Fibroblast of skin of right quadriceps (primary cell): ENCODE results near the gene PGAM2.

Source experiments
- DNase-seq: peaks from one replicate; pipeline ENCODE4 v3.0.0-alpha.2; 2013

PGAM2 gene

DNA sequence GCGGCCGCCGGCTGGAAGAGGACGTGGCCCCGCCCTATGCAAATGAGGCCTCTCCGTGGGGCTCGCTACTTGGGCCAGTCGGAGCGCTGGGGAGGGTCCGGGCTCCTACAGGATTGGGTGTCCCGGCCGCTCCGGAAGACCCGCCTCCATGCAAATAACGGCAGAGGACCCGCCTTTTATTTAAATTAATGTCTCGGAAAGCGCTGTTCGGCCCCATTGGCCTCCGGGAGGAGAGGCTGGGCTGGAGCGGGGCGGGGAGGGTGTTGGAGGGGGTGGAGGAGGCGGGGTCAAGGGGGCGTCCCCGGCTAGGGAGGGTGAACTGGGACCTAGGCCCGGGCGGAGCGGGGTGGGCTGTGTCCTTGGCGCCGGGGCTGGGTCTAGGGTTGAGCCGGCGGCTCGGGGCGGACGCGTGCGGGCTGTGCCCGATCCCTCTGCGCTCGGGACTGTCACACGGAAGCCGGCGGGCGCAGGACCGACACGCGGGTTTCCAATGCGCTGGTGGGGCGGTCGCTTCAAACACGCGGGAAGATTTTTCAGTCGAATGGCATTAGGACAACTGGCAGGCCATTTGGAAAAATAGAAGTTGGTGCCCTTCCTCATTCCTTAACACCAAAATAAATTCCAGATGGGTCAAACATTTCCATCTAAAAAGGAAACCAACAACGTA, 17.3 kb upstream of the PGAM2 start:
- DNase-seq: peak; percentile 99

DNA sequence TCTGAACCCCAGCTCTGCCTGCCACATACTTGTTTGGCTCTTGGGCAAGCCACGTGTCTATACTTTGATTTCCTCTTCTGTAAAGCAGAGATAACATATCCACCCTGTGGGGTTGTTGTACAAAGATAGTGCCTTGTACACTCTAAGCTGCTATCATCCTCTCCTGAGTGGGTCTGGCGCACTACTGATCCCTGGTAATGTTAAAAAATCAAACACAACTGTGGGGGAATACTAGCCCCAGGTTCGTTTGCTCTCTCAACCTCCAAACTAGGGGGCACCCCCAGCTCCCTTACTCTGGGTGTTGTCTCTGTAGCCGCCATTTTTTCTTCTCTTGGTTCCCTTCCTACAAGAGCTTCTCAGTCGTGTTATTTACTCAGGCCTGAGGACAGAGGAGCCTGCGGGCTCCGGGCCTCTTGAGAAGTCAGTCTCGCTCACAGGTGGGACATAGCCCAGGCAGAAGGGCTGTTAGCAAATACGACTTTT, 15.9 kb upstream of the PGAM2 start:
- DNase-seq: no peak

DNA sequence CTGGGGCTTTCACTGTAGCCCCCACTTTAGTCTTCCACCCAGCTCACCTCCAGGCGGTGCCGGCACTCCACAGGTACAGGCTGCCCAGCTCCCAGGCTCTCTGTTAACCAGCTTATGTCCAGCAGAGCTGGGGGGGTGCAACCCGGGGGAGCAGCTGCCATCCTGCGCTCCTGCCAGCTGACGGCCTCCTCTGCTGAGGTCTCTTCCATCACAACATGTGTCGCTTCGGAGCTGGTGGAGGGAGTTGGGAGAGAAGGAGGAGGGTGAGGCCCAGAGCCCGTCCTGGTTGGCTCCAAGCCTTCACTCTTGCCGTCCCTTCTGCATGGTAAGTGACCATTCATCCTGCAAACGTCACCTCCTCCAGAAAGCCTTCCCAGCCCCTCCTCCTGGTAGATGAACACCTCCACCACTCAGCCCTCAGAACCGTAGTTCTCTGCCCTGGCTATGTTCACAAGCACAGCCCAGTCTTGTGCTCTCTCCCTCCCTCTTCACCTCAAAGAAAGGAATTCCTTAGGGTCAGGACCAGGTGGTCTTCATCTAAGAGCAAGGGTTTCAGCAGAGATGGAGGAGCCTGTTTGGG, 15.4 kb upstream of the PGAM2 start:
- DNase-seq: no peak

DNA sequence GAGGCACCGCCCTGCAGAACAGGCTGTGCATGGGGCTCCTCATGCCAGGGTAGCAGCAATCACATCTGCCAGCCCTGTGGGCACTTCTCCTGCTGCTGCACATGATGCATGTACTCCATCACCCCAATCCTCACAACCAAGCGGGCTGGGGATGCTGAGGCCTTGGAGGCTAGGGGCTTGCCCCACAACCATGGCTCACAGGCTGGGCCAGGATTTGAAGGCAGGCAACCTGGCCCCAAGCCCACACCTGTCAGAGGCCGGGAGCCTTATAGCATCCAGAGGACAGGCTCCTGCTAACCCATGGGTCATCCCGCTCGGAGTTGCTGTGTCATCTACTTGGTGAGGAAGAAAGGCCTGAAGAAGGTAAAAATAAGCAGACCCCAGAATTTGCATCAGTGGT, 14.8 kb upstream of the PGAM2 start:
- no peak for DNase-seq

DNA sequence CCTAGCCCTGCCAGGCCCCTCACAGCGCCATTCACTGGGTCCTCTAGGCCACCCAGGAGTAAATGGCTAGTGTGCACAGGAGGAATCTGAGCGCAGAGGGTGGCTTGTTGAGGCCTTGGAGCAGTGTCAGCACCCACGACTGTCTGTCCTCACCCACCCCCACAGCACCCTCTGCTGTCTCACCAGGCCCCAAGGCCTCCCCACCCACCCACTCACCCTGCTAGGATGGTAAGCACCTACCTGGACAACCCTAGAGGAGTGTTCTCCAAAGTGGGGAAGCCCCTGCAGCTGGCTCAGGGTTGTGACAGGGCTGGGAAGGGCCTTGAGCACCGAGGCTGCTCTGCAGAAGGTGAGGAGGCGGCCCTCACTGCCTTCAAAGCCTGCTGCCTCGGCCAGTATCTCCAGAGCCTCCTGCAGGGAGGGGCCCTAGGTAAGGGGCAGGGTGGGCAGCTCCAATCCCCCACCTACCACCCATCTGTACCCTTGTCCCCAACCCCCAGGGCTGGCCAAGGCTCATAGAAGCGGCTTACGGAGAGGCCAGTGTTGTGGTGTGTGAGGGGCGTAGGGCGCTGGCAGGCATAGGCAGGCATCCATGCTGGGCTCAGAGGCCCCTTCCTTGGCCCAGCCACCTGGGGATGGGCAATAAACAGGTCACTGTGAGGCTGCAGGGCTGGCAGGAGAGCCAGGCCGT, 14.1 kb upstream of the PGAM2 start:
- no peak for DNase-seq

DNA sequence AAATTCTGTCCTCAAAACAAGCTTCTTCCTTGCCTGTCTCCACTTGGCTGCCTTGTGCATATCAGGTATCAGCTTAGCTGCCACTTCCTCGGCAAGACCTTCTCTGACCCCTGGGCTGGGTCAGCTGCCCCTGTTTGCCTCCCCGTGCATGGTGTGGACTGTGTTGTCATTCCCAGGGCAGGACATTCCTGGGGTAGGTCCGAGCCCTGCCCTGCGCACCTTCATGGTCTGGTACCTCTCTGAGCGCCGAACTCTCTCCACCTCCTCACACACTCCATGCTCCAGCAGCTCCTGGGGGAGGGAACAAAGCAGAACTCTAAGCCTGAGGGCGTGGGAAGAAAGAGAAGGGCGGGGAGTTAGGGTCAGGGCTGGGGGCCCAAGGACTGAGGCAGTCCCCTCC, 13.2 kb upstream of the PGAM2 start:
- no peak for DNase-seq

DNA sequence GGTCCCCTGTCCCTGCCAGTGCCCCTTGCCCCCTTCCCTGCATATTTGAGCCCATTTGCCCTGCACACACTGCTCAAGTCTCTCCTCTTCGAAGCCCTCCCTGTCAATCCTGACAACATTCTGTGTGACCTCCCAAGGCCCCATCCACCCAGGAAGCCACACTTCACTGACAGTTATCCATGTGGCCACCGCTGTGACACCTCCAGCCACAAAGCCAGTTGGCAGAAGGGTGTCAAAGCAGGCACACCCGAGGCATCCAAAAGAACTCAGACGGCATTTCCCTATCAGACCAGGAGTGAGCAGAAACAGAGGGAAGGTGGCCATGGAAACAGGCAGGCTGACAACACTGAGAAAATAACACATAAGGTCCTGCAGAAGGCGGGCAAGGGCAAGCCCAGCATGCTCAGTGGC, 12.3 kb upstream of the PGAM2 start:
- no peak for DNase-seq

DNA sequence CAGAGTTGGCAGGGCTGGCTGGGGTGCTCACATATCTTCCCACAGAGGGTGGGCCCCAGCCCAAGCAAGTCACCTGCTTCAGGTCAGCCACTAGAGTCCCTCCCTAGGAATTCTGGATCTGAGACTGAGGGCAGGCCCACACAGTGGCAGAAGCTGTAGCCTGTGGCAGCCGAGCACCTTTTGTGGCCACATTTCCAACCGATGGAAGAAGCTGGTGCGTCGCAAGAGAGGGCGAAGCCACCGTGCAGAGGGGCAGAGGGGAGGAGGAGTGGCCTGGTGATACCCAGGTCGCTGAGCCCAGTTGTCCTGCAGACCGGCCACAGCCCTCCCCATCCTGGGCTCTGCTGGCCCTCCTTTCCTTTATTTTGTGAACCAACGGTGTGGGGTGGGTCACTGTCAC, 11.7 kb upstream of the PGAM2 start:
- no peak for DNase-seq

DNA sequence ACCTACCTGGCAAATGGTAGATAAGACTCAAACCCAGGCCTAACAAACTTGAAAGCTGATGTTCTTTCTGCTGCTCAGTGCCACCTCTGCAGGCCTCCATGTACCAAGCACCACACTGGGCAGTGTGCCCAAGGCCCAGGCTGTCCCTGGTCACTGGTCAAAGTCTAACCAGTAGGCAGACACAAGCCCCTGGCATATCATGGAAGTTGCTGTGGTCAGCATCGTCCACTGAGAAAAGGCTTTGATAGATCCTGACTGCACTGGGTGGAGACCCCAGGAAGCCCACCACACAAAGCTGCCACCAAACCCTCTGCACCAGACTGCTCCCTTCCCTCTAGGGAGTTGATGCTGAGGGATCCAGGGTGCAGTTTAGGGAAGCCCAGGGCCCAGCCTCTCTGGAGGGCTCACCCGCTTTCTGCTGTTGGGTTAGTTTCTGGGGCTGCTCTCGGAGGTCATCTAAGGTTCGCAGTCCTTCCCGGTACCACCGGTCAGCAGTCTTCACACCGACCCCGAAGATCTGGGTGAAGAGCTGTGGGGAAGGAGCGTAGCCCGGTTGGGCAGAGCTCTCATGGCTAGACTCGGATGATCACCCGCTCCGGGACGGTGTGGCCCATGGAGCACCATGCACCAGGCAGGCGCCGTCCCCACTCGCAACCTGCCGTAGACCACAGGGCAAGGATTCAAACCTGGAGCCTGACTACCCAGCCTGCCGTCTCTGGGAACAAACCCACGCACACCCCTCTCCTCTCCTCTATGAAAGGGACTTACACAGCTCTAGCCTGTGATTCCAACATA, 10.9 kb upstream of the PGAM2 start:
- DNase-seq: no peak

DNA sequence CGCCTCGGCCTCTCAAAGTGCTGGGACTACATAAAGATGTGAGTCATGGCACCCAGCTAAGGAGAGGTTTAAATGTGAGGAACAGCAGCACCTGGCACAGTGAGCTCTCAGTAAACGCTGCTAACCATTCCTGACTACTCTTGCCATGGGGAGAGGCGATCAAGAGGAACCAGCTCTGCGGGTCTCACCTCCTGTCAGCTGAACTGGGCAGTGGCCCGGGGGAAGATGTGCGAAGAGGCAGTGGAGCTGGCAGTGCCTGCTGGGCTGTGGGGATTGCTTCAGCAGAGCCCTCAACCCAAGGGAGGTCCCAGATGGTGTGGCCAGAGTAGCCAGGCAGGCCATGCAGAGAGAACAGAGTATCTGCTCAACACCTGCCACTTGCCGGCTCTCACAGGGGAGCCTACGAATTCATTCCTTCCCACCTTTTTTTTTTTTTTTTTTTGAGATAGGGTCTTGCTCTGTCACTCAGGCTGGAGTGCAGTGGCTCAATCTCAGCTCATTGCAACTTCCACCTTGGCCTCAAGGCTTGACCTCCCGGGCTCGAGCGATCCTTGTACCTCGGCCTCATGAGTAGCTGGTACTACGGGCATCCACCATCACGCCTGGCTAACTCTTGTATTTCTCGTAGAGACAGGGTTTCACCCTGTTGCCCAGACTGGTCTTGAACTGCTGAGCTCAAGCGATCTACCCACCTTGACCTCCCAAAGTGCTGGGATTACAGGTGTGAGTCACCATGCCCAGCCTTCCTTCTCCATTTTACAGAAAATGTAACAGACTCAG, 10.1 kb upstream of the PGAM2 start:
- no peak for DNase-seq

DNA sequence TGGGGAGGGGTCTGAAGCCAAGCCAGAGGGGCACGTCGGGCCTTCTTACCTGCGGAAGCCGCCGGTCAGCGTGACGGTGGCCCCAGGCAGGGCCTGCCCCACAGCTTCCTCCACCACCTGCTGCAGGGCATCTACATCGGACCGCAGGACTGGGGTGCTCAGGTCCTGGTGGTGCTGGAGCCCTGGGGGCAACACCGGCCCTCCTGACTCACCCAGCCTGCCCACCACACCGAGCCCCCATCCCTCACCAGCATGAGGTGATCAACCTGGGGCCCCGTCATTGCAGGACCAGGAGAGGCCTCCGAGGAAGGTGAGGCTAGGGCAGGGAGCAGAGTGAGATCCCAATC, 9.0 kb upstream of the PGAM2 start:
- no peak for DNase-seq

DNA sequence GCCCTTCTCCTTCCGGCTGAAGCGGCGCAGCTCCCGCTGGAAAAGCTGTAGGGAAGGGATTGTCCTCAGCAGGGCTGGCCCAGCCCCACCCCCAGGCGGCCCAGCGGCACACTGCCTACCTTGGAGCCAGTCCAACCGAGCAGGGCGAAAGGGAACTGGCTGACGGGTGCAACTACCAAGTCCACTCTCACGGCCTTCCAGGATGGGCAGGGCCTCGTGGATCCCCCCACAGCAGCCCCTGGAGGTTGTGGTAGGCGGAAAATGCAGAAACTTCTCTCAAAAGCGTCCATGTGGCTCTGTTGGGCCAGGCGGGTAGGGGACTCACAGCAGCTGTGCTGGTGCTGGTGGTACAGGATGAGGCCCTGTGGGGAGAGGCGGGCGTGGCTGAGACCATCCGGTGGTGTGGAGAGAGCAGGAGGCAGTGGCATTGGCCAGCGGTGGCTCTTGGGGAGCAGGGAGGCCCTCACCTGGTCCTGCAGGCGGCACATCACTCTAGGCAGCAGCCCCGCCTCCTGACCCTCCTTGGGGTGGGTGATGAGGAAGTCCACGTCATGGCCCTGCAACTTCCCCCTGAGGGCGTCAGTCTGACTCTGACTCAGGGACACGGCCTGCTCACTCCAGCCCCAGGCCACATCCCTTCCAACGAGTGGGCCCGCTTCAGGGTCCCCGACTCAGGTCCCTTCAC, 8.4 kb upstream of the PGAM2 start:
- no peak for DNase-seq

DNA sequence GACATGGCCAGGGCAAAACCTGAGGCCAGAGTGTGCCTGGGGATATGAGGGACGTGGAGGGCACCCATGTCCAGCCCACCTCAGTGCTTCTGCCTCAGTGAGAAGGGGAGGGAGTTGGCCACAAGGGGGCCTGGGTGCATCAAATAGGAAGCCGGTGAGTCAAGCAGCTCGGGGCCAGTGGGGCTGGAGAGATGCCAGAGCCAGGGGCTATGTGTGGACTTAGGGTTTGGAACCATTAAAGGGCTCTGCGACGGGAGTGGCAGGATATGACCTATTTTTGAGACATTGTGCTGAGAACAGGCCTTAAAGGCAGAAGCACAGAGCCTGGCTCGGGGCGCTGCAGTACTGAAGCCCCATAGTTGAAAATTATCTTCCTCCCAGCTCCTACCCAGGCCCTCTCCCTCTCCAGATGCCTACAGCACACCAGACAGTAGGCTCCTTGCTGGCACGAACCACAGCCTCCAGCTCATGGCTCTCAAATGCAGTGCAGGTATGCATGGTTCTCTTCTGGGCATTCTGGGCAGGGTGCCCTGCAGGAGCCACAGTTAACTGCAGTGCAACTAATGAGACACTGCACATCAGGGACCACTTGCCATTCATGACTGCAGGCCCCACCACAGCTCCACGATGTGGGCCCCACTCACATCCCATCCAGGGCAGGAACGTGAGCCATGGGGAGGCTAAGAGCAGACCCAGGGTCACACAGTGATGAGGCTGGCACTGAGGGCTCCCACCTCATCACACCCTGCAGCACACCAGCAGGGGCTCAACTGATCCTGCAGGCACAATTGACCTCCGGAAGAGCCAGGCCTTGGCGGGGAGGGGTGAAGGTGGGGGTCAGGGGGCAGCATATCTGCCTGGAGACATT, 7.2 kb upstream of the PGAM2 start:
- peak; percentile 83 for DNase-seq

DNA sequence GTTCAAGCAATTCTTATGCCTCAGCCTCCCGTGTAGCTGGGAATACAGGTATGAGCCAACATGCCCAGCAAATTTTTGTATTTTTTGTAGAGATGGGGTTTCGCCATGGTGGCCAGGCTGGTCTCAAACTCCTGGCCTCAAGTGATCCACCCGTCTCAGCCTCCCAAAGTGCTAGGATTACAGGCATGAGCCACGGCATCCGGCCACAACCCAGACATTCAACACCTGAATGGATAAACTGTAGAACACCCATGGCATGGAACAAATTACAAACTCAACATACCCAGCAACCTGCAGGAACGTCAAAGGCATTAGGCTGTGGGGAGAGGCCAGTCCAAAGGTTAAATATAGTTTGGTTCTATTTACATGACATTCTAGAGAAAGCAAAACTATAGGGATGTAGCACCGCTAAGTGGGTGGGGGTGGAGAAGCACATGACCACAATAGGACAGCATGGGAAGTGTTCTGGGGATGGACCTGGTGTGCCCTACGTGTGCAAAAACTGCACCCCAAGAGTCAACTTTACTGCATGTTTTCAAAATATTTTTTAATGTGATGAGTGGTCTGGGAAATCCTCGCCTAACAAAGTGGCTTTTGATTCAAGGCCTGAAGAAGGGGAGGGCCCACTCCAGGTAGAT, 6.5 kb upstream of the PGAM2 start:
- no peak for DNase-seq

DNA sequence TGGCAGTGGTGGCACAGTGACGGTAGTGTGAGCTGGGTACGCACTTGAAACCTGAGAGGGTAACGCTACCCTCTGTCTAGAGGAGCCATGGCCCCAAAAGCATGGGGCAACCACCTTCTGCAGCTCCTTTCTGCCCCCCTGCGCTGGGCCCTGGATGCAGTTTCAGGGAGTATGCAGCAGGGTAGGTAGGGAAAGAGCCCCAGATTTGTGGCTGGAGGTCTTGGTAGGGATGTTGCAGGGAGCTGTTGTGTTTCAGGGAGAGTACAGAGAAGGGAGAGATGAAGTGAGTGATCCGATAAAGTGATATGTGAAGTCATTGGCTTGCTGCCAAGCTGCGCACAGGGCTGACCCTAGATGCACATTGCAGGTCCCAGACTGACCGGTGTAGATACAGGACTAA, 2.7 kb upstream of the PGAM2 start:
- no peak for DNase-seq

DNA sequence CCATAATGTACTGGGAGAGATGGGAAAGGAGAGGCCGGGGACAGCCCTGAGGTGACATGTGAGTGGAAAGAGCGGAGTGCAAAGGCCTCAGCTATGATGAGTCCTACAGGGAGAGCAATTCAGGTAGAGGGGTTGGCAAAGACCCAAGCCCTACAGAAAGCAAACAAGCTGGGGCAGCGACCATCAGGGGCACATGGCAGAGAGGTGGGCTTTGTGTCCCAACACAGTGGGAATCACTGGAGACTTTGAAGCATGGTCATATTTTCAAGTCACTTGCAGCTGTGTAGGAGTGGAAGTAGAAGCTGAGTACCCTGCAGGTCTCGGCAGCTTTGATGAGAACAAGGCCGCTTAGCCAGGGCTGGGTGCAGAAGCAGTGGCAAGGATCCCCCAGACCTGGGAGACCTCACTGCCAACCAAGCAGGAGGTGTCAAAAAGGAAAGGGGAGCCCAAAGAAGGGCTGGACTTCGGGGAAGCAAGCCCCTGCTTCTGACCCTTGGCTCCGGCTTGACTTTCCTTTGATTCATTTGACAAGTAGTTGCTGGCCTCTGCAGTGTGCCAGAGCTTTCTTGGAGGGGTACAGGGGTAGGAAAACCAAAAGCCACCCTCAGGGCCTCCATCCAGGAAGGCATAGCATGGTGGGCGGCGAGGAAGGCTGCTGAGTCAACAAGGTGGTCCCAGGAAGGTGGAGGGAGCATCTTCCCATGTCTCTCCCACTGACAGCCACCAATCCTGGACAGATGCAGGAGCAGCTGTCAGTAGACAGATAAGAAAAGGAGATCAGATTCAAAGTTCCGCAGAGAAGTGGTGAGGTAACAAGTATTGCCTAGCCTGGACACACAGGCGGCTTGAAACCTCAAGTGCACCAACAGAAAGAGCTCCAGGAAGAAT, 1.9 kb upstream of the PGAM2 start:
- no peak for DNase-seq

DNA sequence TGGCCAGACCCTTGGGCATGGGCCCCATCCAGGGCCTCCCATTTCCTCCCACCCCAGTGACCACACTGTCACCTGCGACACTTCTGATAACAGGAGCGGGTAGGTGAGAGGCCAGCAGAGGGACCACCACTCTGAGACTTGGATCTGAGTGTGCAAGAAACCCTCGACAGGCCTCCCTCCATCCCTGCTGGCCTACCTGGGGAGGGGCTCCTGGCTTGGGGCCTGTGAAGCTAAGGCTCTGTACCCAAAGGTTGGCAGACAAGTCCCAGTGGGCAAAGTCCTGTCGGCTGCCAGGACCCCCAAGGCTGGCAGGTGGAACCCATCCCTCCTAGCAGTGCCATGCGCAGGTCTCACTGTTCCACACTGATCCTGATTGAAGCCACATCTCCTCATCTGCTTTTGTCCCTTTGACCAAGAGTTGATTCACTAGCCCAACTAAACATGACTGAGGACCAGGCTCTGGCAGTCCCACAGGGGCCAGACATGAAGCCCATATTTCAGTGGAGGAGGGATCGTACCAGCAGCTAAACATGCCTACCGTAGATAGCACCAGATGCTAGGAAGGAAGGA, 1.2 kb upstream of the PGAM2 start:
- DNase-seq: no peak

DNA sequence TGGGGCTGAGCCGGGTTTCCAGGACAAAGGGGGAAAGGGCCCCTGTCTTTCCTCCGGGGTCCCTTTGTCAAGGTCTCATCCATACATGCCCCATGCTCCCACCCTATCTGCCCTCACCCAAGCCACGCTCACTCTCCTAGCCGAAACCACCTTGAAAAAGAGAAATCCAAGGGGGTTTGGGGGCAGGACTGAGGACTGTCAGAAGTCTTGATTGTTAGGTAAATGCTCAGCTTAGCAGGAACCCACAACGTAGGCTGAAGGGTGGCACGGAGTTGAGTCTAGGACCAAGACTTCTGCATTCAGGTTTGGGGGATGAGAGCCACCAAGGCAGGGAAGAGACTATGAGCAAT, 719 bp upstream of the PGAM2 start:
- DNase-seq: no peak

DNA sequence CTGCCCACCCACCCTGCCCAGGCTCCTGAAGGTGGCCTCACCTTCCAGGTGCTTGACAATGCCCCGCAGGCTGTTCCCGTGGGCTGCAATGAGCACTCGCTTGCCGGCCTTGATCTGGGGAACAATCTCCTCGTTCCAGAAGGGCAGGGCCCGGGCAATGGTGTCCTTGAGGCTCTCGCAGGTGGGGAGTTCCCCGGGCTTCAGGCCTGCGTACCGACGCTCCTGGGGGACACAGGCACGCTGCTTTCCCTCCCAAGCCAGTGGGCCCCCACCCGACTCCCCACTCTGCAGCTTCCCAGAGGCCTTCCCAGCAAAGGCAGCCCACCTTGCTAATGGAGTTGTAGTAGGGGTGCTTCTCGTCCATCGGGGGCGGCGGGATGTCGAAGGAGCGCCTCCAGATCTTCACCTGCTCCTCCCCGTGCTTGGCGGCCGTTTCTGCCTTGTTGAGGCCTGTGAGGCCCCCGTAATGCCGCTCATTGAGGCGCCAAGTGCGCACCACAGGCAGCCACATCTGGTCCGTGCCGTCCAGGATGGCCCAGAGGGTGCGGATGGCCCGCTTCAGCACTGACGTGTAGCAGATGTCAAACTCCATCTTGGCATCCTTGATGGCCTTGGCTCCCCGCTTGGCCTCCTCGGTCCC, 456 bp downstream of the PGAM2 start:
- DNase-seq: no peak
